ENCODE measurements around the gene ADRA2B. TPM values are rescaled to one million over a fixed set of nuclear protein-coding genes. Genes with fewer than 3 reads are reported as not detected.

The ADRA2B gene
- total and polyA plus RNA-seq, 2 experiments from 2014 or later = 28.5 to 61.8 TPM

DNA sequence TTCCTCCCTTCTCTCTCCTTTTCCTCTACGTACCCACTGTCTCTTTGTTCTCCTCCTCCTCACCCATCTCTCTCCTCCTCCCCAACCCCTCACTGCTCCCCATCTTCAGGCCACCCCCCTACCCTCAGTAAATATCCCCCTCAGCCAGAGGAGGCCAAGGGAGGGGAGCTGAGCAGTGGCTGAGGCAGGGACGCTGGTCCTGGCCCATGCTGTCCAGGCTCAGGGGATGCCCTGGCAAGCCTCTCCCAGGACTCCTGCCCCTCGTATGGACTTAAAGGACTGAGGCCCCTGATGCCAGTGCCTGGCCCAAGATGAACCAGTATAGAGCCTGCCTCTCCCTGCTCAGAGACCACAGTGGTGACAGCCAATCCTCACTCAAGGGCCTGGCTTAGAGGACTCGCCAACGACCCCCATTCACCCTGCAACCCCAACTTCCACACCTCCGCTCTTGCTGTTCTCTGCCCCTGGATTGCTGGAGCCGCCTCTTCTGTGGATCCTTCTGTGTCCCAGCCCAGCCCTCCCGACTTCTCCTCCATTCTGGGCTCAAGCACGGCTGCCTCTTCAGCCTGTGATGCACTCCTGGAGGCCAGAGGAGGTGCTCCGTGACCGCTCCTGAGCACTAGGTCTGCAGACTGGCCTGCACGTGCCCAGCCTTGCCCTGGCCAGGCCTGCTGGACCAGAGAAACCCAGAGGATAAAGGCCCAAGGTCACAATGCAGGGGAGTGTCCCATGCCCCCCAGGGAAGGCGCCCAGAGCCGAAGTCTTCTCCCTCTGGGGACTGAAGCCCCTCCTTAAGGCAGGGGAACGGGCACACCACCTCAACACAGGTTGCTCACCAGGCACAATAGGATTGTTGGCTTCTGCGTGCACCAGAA is 38.4 kb upstream of the ADRA2B start:
- Histone ChIP-seq H3K36me3 (no peaks in the 10 kb centered on the region), H3K27me3 (peaks cover 11% of the 10 kb centered on the region), H3K4me3 (no peak overlapping the region), H3K4me1 (ENCODE audit: low read depth) (no peaks in the 10 kb centered on the region), H3K27ac (no peak overlapping the region), H3K9me3 (ENCODE audit: low read depth) (no peaks in the 10 kb centered on the region)
- TF ChIP-seq, protein P1, sequence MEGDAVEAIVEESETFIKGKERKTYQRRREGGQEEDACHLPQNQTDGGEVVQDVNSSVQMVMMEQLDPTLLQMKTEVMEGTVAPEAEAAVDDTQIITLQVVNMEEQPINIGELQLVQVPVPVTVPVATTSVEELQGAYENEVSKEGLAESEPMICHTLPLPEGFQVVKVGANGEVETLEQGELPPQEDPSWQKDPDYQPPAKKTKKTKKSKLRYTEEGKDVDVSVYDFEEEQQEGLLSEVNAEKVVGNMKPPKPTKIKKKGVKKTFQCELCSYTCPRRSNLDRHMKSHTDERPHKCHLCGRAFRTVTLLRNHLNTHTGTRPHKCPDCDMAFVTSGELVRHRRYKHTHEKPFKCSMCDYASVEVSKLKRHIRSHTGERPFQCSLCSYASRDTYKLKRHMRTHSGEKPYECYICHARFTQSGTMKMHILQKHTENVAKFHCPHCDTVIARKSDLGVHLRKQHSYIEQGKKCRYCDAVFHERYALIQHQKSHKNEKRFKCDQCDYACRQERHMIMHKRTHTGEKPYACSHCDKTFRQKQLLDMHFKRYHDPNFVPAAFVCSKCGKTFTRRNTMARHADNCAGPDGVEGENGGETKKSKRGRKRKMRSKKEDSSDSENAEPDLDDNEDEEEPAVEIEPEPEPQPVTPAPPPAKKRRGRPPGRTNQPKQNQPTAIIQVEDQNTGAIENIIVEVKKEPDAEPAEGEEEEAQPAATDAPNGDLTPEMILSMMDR (IDR thresholded peaks at IDR 0.05; ENCODE audit: low read depth, low read length) = no peak
- DNase-seq (ENCODE audit: low read depth in 1 of 2, low spot score in 1 of 2) = no peak

DNA sequence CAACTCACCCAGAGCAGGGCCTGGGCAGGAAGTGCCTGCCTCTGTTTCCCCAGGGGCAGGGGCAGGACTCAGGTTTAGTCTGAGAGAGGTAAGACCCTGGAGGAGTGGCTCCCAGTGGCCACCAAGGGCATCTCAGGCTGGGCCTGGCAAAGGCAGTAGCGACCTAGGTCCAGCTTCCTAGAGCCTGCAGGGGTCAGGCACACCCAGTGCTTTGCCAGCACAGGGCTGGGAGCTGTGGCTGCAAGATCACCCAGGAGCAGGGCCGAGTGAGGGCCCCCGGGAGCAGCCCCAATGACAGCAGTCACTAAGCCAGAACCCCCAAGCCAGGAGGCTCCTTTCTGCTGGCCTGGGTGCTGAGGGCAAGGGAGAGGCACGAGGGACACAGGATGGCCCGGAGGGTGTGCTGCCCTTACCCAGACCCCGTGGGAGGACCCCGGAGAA is 37.6 kb upstream of the ADRA2B start:
- no peak overlapping the region for H3K4me3 ChIP-seq
- no peaks in the 10 kb centered on the region for H3K9me3 ChIP-seq (ENCODE audit: low read depth)
- TF ChIP-seq, protein P1 (IDR thresholded peaks at IDR 0.05; ENCODE audit: low read depth, low read length) = no peak
- no peaks in the 10 kb centered on the region for H3K4me1 ChIP-seq (ENCODE audit: low read depth)
- no peak for DNase-seq (ENCODE audit: low read depth in 1 of 2, low spot score in 1 of 2)
- no peak overlapping the region for H3K27ac ChIP-seq
- H3K36me3 ChIP-seq = no peaks in the 10 kb centered on the region
- peaks cover 7% of the 10 kb centered on the region for H3K27me3 ChIP-seq

DNA sequence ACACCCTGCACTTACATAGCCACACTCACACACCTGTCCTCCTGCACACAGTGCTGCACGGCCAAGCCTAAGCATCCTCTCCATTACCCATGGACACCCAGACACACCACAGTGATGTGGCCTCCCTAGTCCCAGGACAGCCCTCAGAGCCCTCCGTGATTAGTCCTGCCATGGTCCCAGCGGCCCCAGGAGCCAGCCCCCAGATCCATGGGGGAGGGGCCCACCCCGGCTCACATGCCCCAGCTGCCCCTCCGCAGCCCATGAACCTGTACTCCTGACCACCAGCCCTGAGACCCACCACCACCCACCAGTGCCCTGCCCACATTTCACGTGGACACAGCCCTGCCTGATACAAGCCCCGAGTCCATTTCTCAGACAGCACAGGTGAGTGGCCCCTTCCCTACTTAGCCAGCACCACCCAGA is 36.9 kb upstream of the ADRA2B start:
- H3K4me1 ChIP-seq (ENCODE audit: low read depth) = peaks cover 3% of the 10 kb centered on the region
- TF ChIP-seq, protein P1 (IDR thresholded peaks at IDR 0.05; ENCODE audit: low read depth, low read length) = no peak
- H3K9me3 ChIP-seq (ENCODE audit: low read depth) = no peaks in the 10 kb centered on the region
- H3K27ac ChIP-seq = no peak overlapping the region
- H3K27me3 ChIP-seq = peaks cover 7% of the 10 kb centered on the region
- no peak for DNase-seq (ENCODE audit: low read depth in 1 of 2, low spot score in 1 of 2)
- no peak overlapping the region for H3K4me3 ChIP-seq
- no peaks in the 10 kb centered on the region for H3K36me3 ChIP-seq

DNA sequence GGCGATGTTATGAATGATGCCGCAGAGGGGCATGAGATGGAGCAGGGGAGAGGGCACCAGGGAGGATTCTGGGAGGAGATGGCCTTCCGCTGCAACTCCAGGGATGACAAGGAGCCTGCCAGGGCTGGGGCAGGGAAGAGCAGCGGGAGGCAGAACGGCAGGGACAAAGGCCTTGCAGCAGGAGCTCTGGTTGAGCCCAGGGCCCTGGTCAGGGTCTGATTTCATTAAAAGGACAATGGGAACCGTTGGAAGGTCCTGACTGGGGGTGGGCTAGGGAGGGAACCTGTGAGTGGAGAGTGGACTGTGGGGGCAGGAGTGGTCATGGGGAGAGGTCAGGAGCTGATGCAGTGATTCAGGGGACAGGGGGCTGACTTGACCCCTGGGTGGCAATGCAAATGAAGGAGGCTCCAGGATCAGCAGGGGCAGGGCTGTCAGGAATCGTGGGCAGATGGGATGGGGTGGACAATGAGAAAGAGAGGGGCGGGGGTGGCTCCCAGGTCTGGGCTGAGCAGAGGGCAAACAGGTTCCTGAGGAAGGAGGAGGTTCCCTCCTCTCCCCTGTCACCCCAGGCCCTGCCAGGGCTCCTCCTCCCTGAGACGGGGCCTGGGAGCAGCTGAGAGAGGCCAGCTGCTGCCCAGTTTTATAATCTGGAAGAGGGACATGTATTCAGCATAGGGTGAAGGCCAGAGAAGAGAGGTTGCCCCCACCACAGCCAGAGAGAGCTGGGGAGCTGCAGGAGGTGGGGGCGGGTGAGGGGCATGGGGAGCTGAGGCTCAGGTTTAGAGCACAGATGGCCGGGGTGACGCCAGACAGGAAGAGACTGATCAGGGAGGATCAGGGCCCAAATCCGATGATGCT is 36.2 kb upstream of the ADRA2B start:
- no peak overlapping the region for H3K4me3 ChIP-seq
- H3K27me3 ChIP-seq = peaks cover 7% of the 10 kb centered on the region
- DNase-seq (ENCODE audit: low read depth in 1 of 2, low spot score in 1 of 2) = no peak
- TF ChIP-seq, protein P1 (IDR thresholded peaks at IDR 0.05; ENCODE audit: low read depth, low read length) = no peak
- no peak overlapping the region for H3K27ac ChIP-seq
- no peaks in the 10 kb centered on the region for H3K36me3 ChIP-seq
- H3K9me3 ChIP-seq (ENCODE audit: low read depth) = no peaks in the 10 kb centered on the region
- H3K4me1 ChIP-seq (ENCODE audit: low read depth) = peaks cover 7% of the 10 kb centered on the region

DNA sequence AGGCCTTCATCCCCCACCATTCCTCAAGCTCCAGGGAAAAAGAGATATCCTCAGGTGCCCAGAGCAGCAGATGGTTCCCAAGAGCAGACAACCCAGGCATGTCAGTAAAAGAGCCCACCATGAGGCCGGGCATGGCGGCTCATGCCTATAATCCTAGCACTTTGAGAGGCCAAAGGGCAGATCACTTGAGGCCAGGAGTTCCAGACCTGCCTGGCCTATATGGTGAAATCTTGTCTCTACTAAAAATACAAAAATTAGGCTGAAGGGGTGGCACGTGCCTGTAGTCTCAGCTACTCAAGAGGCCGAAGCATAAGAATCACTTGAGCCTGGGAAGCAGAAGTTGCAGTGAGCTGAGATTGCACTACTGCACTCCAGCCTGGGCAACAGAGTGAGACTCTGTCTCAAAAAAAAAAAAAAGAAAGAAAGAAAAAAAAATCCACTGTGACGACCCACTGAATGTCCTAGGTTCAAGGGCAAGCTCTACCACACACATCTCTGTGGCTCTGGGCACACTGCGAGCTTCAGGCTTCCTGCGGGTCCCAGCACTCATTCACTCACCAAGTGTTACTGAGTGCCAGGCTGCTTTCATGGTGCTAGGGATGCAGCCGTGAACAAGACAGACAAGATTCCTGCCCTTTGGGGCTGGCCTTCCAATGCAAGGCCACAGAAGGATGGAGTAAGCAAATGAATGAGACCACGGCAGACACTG is 35.4 kb upstream of the ADRA2B start:
- TF ChIP-seq, protein P1 (IDR thresholded peaks at IDR 0.05; ENCODE audit: low read depth, low read length) = no peak
- Histone ChIP-seq H3K36me3 (no peaks in the 10 kb centered on the region), H3K27me3 (peaks cover 7% of the 10 kb centered on the region), H3K27ac (no peak overlapping the region), H3K4me1 (ENCODE audit: low read depth) (peaks cover 11% of the 10 kb centered on the region), H3K9me3 (ENCODE audit: low read depth) (no peaks in the 10 kb centered on the region), H3K4me3 (no peak overlapping the region)
- DNase-seq (ENCODE audit: low read depth in 1 of 2, low spot score in 1 of 2) = no peak
